RWPE1 (cell line): ENCODE measurements around the gene PLA2G1B.

Experiments used
- CTCF ChIA-PET: fragments of 350-600 bp; sonication (Branson Sonifier 250); formaldehyde crosslinking; extraction: SDS; loops from one replicate; lab custom pipeline; 2021; lab: Yijun Ruan, JAX
- POLR2A ChIA-PET: fragments of 400-600 bp; formaldehyde crosslinking; extraction: SDS; loops from one replicate; lab custom pipeline; 2020; ENCODE audit warnings: antibody characterized with exemption; ENCODE audit not compliant: low non-redundant PET; lab: Yijun Ruan, JAX
- DNase-seq: peaks from one replicate; pipeline ENCODE4 v3.0.0; 2012; ENCODE audit warnings: low spot score
- H3K27ac ChIP-seq: fragments of 450-650 bp; 2 replicates; pipeline ENCODE4 v1.5.1; 2017
- CTCF ChIP-seq: fragments of 450-650 bp; conservative IDR thresholded peaks from 2 replicates; pipeline ENCODE4 v1.5.1; 2017; ENCODE audit warnings: low read depth, mild to moderate bottlenecking

Gene PLA2G1B

GRCh38 chr12:120327593-120327992, at the start of gene PLA2G1B:
TSS of gene PLA2G1B (minus strand) at chr12:120327779. CDS start at chr12:120327753, 26 bp downstream.
- H3K27ac ChIP-seq: no peak within 1 kb of the TSS
- no peak for TF ChIP-seq CTCF
- DNase-seq: no peak
- POLR2A ChIA-PET: no interaction called here
- CTCF ChIA-PET: interaction anchor here (0.6 to 1.1 kb wide), 2 partner anchors 8 to 358 kb away, joined by 3 read pairs; no protein-coding TSS in a partner anchor

- no peak overlapping the region for H3K27ac ChIP-seq
- CTCF ChIA-PET: interaction anchor here (0.6 kb wide), 1 partner anchor 34 kb away, joined by 3 read pairs; no protein-coding TSS in a partner anchor
- POLR2A ChIA-PET: no interaction called here
These were observed 49.5 kb upstream of the PLA2G1B start for GRCh38 chr12:120376934-120377572.

GRCh38 chr12:120376416-120376815, 48.8 kb upstream of the PLA2G1B start:
- no peak for TF ChIP-seq CTCF
- no peak overlapping the region for H3K27ac ChIP-seq
- no peak for DNase-seq
- ChIA-PET POLR2A (no interaction called here), CTCF (interaction anchor here (0.6 to 0.8 kb wide), 2 partner anchors 33 to 45 kb away, joined by 3 to 4 read pairs; no protein-coding TSS in a partner anchor)

More at GRCh38 chr12:120376934-120377572, 49.5 kb upstream of the PLA2G1B start:
- DNase-seq: no peak
- no peak for TF ChIP-seq CTCF

- POLR2A ChIA-PET: no interaction called here
- no peak for DNase-seq
- CTCF ChIA-PET: interaction anchor here (0.8 kb wide), 1 partner anchor 45 kb away, joined by 4 read pairs; no protein-coding TSS in a partner anchor
- H3K27ac ChIP-seq: no peak overlapping the region
- TF ChIP-seq CTCF: no peak
These were observed 48.4 kb upstream of the PLA2G1B start for GRCh38 chr12:120376009-120376408.

- CTCF ChIA-PET: interaction anchor here (0.7 kb wide), 1 partner anchor 25 kb away, joined by 3 read pairs; no protein-coding TSS in a partner anchor
- POLR2A ChIA-PET: no interaction called here
- DNase-seq: no peak
- no peak for TF ChIP-seq CTCF
- H3K27ac ChIP-seq: no peak overlapping the region
These were observed 46.1 kb upstream of the PLA2G1B start for GRCh38 chr12:120373683-120374082.

- no peak for DNase-seq
- ChIA-PET CTCF (interaction anchor here (0.6 kb wide), 2 partner anchors 40 to 134 kb away, joined by 3 to 5 read pairs; no protein-coding TSS in a partner anchor), POLR2A (no interaction called here)
- TF ChIP-seq CTCF: no peak
- H3K27ac ChIP-seq: no peak overlapping the region
These were observed 43.0 kb upstream of the PLA2G1B start for GRCh38 chr12:120370343-120371243.
